Activated T-helper 17 cell treated with anti-CD3 and anti-CD28 coated beads, Interleukin-2, amount 50 U/mL, for 72 hours (primary cell): Measurements from ENCODE around the gene NBEAL1. TPM values are rescaled to one million over a fixed set of nuclear protein-coding genes. Genes with fewer than 3 reads are reported as not detected.
"Not testable (repeated sequence)": the region's sequence is repeated elsewhere in the genome, so short reads cannot be mapped to it uniquely, and the experiment has no call there.

ENCODE experiments used
- ATAC-seq: fragments of 150-1000 bp; cut with Tn5 transposase; replicated peaks from 2 replicates; pipeline ENCODE4 v1.10.0; 2021; ENCODE audit warnings: mild to moderate bottlenecking, moderate library complexity
- H3K27ac Mint-ChIP-seq: one replicate; pipeline ENCODE4 v1.8.0; 2022; ENCODE audit warnings: mixed read lengths
- H3K27me3 Mint-ChIP-seq: one replicate; pipeline ENCODE4 v1.8.0; 2022; ENCODE audit warnings: mixed read lengths
- H3K36me3 Mint-ChIP-seq: one replicate; pipeline ENCODE4 v1.8.0; 2022; ENCODE audit warnings: low read depth, mild to moderate bottlenecking, mixed read lengths
- H3K4me1 Mint-ChIP-seq: one replicate; pipeline ENCODE4 v1.8.0; 2022; ENCODE audit warnings: mixed read lengths
- H3K4me3 Mint-ChIP-seq: one replicate; pipeline ENCODE4 v1.8.0; 2022; ENCODE audit warnings: mild to moderate bottlenecking, mixed read lengths
- H3K9me3 Mint-ChIP-seq: one replicate; pipeline ENCODE4 v1.8.0; 2022; ENCODE audit warnings: mixed read lengths
- total RNA-seq, 2 donors: library from RNA; stranded (reverse); gene quantifications; one replicate each; pipeline ENCODE4 v1.2.3, GENCODE V29; 2022

NBEAL1 gene
- total RNA-seq: 10 to 100 TPM; 16.1 to 31.2 TPM

GRCh38 chr2:203014456-203015199 is at the start of gene NBEAL1:
NBEAL1 (plus strand) TSS chr2:203014875; CDS start chr2:203016385, 1,510 bp downstream.
- peak within 1 kb of the TSS; percentile 98 for H3K27ac Mint-ChIP-seq
- no peaks in the 10 kb centered on the region for H3K36me3 Mint-ChIP-seq
- no peaks in the 10 kb centered on the region for H3K27me3 Mint-ChIP-seq
- ATAC-seq: peak; percentile 95
- H3K9me3 Mint-ChIP-seq: no peaks in the 10 kb centered on the region
- peaks cover 16% of the 10 kb centered on the region for H3K4me1 Mint-ChIP-seq
- peak within 1 kb of the TSS; percentile 97 for H3K4me3 Mint-ChIP-seq

DNA sequence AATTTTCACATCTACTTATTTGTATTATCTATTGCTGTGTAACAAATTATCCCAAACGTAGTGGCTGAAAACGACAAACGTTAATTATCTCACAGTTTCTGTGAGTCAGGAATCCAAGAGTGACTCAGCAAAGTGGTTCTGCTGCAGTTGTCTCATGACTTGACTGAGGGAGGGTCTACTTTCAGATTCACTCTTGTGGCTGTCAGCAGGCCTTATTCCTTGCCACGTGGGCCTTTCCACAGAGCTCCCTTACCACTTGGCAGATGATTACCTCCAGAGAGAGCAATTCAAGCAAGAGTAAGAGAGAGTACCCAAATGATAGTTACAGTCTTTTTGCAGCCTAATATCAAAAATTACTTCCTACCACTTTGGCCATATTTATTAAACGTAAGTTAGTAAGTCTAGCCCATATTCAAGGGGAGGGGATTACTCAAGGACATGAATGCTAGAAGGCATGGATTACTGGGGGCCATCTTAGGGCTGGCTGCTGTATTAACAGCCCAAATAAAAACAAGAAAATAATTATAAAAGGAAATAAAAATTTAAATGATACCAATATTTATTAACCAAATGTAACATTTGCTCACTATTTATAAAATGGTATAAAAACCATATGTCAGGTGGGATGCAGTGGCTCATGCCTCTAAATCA is 48.7 kb upstream of the NBEAL1 start:
- Mint-ChIP-seq H3K4me3 (no peak overlapping the region), H3K4me1 (peaks cover 4% of the 10 kb centered on the region), H3K27ac (peak overlapping the region; percentile 65), H3K27me3 (no peaks in the 10 kb centered on the region), H3K36me3 (peaks cover 1% of the 10 kb centered on the region), H3K9me3 (no peaks in the 10 kb centered on the region)
- peak; percentile 99 for ATAC-seq

DNA sequence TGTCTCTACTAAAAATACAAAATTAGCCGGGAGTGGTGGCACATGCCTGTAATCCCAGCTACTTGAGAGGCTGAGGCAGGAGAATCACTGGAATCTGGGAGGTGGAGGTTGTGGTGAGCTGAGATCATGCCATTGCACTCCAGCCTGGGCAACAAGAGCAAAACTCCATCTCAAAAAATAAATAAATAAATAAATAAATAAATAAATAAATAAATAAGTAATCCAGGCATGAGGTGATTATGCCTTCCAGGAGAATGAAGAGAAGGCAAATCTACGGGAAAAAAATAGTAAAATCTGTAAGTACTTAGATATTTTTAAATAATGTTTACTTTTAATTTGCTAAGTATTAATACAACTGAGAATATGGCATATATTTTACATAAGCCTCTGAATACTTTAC is 45.3 kb upstream of the NBEAL1 start:
- H3K36me3 Mint-ChIP-seq: peaks cover 13% of the 10 kb centered on the region
- ATAC-seq, H3K4me3 Mint-ChIP-seq, H3K27ac Mint-ChIP-seq, H3K4me1 Mint-ChIP-seq, H3K9me3 Mint-ChIP-seq, H3K27me3 Mint-ChIP-seq: not testable (repeated sequence)

GRCh38 chr2:202976809-202977208 is 37.9 kb upstream of the NBEAL1 start:
- Mint-ChIP-seq H3K36me3 (peaks cover 11% of the 10 kb centered on the region), H3K9me3 (no peaks in the 10 kb centered on the region), H3K4me3 (no peak overlapping the region), H3K4me1 (no peaks in the 10 kb centered on the region), H3K27ac (no peak overlapping the region), H3K27me3 (no peaks in the 10 kb centered on the region)
- no peak for ATAC-seq

GRCh38 chr2:202982779-202983491 is 31.7 kb upstream of the NBEAL1 start:
- no peaks in the 10 kb centered on the region for H3K4me1 Mint-ChIP-seq
- H3K27ac Mint-ChIP-seq: no peak overlapping the region
- no peak overlapping the region for H3K4me3 Mint-ChIP-seq
- ATAC-seq: no peak
- no peaks in the 10 kb centered on the region for H3K9me3 Mint-ChIP-seq
- peaks cover 27% of the 10 kb centered on the region for H3K36me3 Mint-ChIP-seq
- H3K27me3 Mint-ChIP-seq: no peaks in the 10 kb centered on the region

GRCh38 chr2:202989749-202990148 is 24.9 kb upstream of the NBEAL1 start:
- no peak overlapping the region for H3K27ac Mint-ChIP-seq
- no peaks in the 10 kb centered on the region for H3K27me3 Mint-ChIP-seq
- H3K4me3 Mint-ChIP-seq: no peak overlapping the region
- no peaks in the 10 kb centered on the region for H3K4me1 Mint-ChIP-seq
- no peak for ATAC-seq
- no peaks in the 10 kb centered on the region for H3K36me3 Mint-ChIP-seq
- H3K9me3 Mint-ChIP-seq: no peaks in the 10 kb centered on the region

DNA sequence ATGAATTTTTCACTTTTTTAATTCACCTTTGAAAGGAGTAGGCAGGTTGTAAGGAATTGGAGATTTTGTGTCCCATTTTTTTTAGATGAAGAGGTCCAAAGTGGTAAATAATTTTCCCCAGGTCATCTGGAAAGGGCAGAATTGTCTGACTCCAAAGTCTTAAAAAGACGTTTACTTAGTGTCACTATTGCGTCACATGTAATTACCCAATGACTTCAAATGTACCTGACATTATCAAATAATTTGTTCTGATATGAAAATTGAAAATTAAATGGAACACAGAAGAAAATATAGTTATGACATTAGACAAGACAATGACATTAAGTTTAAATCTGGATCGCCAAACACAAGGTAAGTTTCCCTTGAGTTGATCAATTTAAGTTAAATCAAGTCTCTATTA is 24.2 kb upstream of the NBEAL1 start:
- Mint-ChIP-seq H3K9me3 (no peaks in the 10 kb centered on the region), H3K27me3 (no peaks in the 10 kb centered on the region), H3K4me3 (no peak overlapping the region), H3K36me3 (no peaks in the 10 kb centered on the region), H3K4me1 (no peaks in the 10 kb centered on the region), H3K27ac (no peak overlapping the region)
- ATAC-seq: no peak

GRCh38 chr2:202997113-202997512 is 17.6 kb upstream of the NBEAL1 start:
- H3K9me3 Mint-ChIP-seq, H3K4me3 Mint-ChIP-seq, H3K27me3 Mint-ChIP-seq, ATAC-seq, H3K36me3 Mint-ChIP-seq, H3K4me1 Mint-ChIP-seq, H3K27ac Mint-ChIP-seq: not testable (repeated sequence)

GRCh38 chr2:203002054-203002821 is 12.4 kb upstream of the NBEAL1 start:
- no peaks in the 10 kb centered on the region for H3K4me1 Mint-ChIP-seq
- peaks cover 6% of the 10 kb centered on the region for H3K27me3 Mint-ChIP-seq
- no peak overlapping the region for H3K27ac Mint-ChIP-seq
- H3K36me3 Mint-ChIP-seq: no peaks in the 10 kb centered on the region
- no peaks in the 10 kb centered on the region for H3K9me3 Mint-ChIP-seq
- ATAC-seq: no peak
- H3K4me3 Mint-ChIP-seq: no peak overlapping the region

DNA sequence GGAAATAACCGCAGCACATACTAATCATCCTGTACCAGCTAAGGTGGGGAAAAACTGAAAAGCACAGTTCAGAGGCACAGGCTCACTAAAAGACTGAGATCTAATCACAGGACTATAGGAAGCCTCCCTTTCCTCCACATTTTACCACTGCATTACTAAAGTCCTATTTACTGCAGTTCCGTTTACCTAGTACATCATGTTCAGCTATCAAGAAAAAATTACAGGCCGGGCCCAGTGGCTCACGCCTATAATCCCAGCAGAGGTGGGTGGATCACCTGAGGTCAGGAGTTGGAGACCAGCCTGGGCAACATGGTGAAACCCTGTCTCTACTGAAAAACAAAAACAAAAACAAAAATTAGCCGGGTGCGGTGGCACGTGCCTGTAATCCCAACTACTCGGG is 11.0 kb upstream of the NBEAL1 start:
- peaks cover 6% of the 10 kb centered on the region for H3K27me3 Mint-ChIP-seq

GRCh38 chr2:203016716-203017115 is 2.0 kb downstream of the NBEAL1 start:
- Mint-ChIP-seq H3K4me1 (peaks cover 16% of the 10 kb centered on the region), H3K27ac (no peak overlapping the region), H3K36me3 (no peaks in the 10 kb centered on the region), H3K27me3 (no peaks in the 10 kb centered on the region), H3K4me3 (peak overlapping the region; percentile 40), H3K9me3 (no peaks in the 10 kb centered on the region)
- no peak for ATAC-seq

More for the DNA sequence above, 11.0 kb upstream of the NBEAL1 start:
- no peak overlapping the region for H3K27ac Mint-ChIP-seq
- no peak overlapping the region for H3K4me3 Mint-ChIP-seq
- H3K9me3 Mint-ChIP-seq: no peaks in the 10 kb centered on the region
- no peak for ATAC-seq
- H3K4me1 Mint-ChIP-seq: no peaks in the 10 kb centered on the region
- no peaks in the 10 kb centered on the region for H3K36me3 Mint-ChIP-seq

DNA sequence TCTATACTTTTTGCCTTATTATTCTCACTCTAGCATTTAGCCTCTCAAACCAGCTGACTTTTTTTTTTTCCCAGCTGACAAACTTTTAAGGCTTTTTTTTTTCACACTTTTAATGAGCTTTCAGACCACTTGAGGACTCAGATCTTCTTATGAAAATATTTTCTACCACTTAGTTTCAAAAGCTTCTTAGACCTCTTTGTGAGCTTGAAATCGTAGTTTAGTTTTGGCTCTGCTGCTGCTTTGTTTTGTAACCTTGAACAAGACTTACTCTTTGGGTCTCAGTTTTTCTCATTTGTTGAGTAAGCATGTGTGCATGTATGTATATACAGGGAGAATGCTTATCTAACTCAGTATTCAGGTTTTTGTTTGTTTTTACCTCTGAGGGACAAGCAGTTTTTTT is 3.5 kb downstream of the NBEAL1 start:
- H3K27ac Mint-ChIP-seq: peak overlapping the region; percentile 11
- H3K36me3 Mint-ChIP-seq: no peaks in the 10 kb centered on the region
- peak overlapping the region; percentile 51 for H3K4me3 Mint-ChIP-seq
- no peaks in the 10 kb centered on the region for H3K9me3 Mint-ChIP-seq
- H3K4me1 Mint-ChIP-seq: peaks cover 16% of the 10 kb centered on the region
- ATAC-seq: no peak
- H3K27me3 Mint-ChIP-seq: no peaks in the 10 kb centered on the region

- peaks cover 16% of the 10 kb centered on the region for H3K4me1 Mint-ChIP-seq
- H3K27me3 Mint-ChIP-seq: no peaks in the 10 kb centered on the region
- no peak for ATAC-seq
- no peaks in the 10 kb centered on the region for H3K36me3 Mint-ChIP-seq
- H3K27ac Mint-ChIP-seq: no peak overlapping the region
- no peaks in the 10 kb centered on the region for H3K9me3 Mint-ChIP-seq
- H3K4me3 Mint-ChIP-seq: peak overlapping the region; percentile 51
Observed at GRCh38 chr2:203019142-203019541, 4.5 kb downstream of the NBEAL1 start.

- no peaks in the 10 kb centered on the region for H3K9me3 Mint-ChIP-seq
- H3K27ac Mint-ChIP-seq: no peak overlapping the region
- no peaks in the 10 kb centered on the region for H3K36me3 Mint-ChIP-seq
- no peaks in the 10 kb centered on the region for H3K27me3 Mint-ChIP-seq
- no peak overlapping the region for H3K4me3 Mint-ChIP-seq
- H3K4me1 Mint-ChIP-seq: peaks cover 10% of the 10 kb centered on the region
- ATAC-seq: no peak
Observed at GRCh38 chr2:203021991-203022390, 7.3 kb downstream of the NBEAL1 start.
